NCI-H2227 (cell line): Measurements from ENCODE around the gene FARS2.

ENCODE experiments used
- DNase-seq: peaks from one replicate; lab custom pipeline; 2025; ENCODE audit not compliant: unreplicated experiment; lab: John Stamatoyannopoulos, UW

The FARS2 gene

GRCh38 chr6:5248302-5249098 lies 12.8 kb upstream of the FARS2 start:
- DNase-seq: no peak

- no peak for DNase-seq
These were observed 11.7 kb upstream of the FARS2 start for GRCh38 chr6:5249451-5250122.

- no peak for DNase-seq
These were observed 10.9 kb upstream of the FARS2 start for GRCh38 chr6:5250451-5250850.

GRCh38 chr6:5250911-5251310 lies 10.4 kb upstream of the FARS2 start:
- DNase-seq: no peak

GRCh38 chr6:5256952-5257351 lies 4.4 kb upstream of the FARS2 start:
- DNase-seq: no peak

DNA sequence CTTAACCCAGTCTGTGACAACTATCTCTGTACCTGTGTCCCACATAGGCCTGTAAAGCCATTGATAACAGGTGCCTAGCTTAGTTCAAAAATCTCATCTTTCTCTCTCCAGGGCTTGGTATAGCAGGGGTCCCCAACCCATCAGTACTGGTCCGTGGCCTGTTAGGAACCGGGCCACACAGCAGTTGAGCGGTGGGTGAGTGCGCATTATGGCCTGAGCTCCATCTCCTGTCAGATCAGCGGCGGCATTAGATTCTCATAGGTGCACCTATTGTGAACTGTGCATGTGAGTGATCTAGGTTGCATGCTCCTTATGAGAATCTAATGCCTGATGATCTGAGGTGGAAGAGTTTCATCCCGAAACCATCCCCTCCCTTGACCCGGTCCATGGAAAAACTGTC lies 3.9 kb upstream of the FARS2 start:
- DNase-seq: no peak

DNA sequence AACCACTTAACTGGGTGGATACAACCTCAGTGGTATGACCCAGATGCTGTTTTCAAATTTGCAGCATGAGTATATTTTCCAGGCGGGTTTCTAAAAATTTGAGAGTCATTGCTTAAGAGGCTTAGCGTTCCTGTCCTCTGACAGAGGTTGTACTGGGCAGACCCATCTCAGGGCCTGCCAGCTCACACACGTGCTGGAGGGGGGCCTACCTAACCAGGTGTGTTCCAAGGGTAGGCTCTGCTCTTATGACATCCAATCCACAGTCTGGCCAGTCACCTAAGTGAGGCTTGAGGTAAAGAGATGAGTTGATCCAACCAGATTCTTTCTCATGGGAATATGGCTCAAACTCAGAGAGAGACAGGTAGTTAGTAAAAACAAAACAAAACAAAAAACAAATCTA lies 1.9 kb upstream of the FARS2 start:
- no peak for DNase-seq

DNA sequence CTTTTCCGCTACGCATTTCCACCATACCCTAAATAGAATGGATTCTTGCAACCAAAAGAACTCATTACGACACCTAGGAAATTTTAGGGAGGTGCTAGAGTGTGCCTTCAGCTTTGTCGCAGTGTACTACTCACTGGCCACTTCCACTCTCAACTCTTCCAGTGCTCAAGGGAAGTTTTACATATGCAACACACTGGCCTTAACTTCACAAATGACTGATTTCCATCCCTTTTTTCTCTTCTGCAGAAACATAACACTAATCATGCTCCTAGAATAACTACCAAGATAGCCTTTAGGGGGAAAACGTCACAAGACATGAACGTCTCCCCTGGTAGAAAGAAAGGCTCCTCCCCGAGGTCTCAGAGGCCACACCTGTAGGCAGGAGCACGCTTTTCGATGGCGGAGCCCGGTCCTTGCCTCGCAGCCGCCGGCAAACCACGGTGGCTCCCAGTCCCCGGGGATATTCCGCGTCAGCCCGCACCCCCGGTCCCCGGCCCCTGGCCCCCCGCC lies 1.1 kb upstream of the FARS2 start:
- DNase-seq: peak; percentile 80

- no peak for DNase-seq
These were observed 314 bp downstream of the FARS2 start for GRCh38 chr6:5261545-5262109.

- DNase-seq: no peak
These were observed 5.1 kb downstream of the FARS2 start for GRCh38 chr6:5266423-5266822.

DNA sequence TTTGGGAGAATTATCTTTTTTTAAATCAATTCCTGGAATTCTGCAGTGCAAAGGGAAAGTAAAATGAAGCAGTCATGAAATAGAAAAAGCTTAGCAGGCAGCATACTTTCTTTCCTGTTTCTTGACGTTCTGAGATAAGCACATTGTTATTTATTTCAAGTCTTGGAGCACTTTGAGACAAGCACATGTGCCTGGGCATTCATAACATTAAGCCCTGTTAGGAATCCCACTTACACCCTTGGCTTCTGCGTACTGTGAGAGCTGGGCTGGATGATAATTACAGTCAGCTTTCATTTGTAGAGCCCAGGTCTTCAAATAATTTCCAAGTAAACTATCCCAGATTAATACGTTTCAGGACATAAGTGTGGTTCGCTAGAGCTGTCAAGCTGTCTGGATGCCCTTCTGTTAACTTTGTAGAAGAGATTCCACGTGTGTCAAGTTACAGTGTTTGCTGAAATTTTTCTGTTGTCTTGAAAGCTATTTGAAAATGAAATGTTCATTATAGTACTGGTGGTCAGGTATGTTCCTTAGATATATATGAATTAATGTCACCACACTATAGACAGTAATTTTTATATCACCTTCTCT lies 8.9 kb downstream of the FARS2 start:
- DNase-seq: no peak

- DNase-seq: no peak
These were observed 10.6 kb downstream of the FARS2 start for GRCh38 chr6:5271926-5272325.

GRCh38 chr6:5274231-5274630 lies 12.9 kb downstream of the FARS2 start:
- DNase-seq: no peak

DNA sequence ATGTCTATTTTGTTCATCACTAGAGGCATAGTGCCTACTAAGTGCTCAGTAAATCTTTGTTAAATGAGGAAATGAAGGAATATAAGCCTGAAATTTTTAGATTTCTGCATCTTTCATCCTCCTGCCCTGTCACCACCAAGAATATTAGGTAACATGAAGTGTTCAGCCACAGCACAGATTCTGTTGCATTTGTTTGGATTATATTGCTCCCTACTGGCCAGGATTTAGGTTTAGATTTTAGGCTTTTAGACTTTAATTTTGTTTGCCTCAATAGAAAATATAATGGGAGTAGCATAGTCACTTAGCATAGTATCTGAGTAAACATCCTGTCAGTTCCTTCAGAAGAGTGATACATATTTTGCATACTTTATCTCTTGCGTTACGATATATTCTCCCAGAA lies 14.2 kb downstream of the FARS2 start:
- no peak for DNase-seq

DNA sequence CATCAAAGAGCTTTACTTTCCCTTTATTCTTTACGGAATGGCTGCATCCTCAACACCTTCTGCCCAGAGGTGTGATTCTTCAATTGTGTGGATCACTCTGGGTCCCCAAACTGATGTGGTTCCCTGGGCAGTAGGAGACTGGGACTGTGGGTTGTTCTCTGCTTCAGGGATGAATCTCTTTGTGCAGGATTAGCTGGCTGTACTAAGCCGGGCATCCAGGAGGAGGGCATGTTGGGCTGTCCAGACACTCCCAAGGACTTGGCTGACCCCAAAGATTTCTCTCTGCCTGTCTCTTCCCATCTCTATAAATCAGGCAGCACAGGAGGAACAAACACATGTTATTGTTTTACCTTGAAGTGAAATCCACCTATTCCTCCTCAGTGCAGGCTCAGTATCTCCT lies 15.3 kb downstream of the FARS2 start:
- no peak for DNase-seq

GRCh38 chr6:5277589-5277988 lies 16.3 kb downstream of the FARS2 start:
- DNase-seq: no peak

GRCh38 chr6:5278047-5278446 lies 16.7 kb downstream of the FARS2 start:
- no peak for DNase-seq

GRCh38 chr6:5278565-5279120 lies 17.3 kb downstream of the FARS2 start:
- no peak for DNase-seq

DNA sequence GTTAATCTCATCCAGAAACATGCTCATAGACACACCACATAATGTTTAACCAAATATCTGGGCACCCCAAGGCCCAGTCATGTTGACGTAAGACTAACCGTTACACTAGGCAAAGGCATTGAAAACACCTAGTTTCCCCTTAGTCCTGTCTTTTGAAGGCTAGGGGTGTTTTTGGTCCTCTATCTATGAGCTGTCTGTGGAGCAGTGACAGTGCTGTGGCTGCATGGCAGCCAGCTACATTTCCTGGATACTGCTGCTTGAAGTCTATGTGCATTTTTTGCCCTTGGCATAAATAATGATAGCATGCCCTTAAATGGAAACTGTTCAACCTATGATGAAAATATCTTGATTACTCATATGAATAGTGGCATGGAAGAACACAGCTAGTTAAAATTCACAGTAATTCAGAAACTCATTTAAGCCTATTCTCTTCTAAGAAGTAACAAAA lies 18.6 kb downstream of the FARS2 start:
- DNase-seq: no peak

- DNase-seq: no peak
These were observed 19.6 kb downstream of the FARS2 start for GRCh38 chr6:5280920-5281319.

DNA sequence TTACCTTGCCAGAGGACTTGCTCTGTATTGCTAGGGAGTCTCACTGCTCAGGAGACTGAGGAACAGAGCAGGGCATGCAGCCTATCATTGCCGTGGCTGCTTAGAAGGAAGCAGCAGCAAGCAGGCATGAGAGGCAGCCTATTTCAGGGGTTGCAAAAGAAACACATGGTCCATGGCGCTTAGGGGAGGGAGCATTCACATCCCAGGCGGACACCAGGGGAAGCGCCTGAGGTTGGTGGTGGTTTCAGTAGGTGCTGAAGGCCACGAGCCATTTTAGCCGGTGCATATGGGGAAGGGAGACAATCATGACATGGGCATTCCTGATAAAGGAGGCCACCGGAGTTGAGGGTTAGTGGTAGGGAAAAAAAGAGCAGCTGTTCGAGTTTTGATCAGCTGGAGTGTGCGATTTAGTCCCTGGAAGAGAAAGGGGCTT lies 20.9 kb downstream of the FARS2 start:
- no peak for DNase-seq
